ENCODE results near the gene CACNA2D3.

CACNA2D3 gene

GRCh38 chr3:54202054-54202453 is 79.7 kb downstream of the CACNA2D3 start:
- Histone ChIP-seq H3K9ac (ENCODE audit: low read length) (no peak overlapping the region), H3K9me3 (ENCODE audit: control insufficient read depth, low read depth, low read length) (no peaks in the 10 kb centered on the region), H3K27me3 (ENCODE audit: control insufficient read depth, insufficient read depth, low read length) (no peaks in the 10 kb centered on the region), H3K4me1 (ENCODE audit: control insufficient read depth, low read depth, low read length) (no peaks in the 10 kb centered on the region), H3K4me3 (ENCODE audit: low read length) (no peak overlapping the region), H3K36me3 (ENCODE audit: control insufficient read depth, low read depth, low read length) (no peaks in the 10 kb centered on the region), H3K27ac (ENCODE audit: low read length) (no peak overlapping the region)

- Histone ChIP-seq H3K27me3 (ENCODE audit: control insufficient read depth, insufficient read depth, low read length) (no peaks in the 10 kb centered on the region), H3K4me1 (ENCODE audit: control insufficient read depth, low read depth, low read length) (no peaks in the 10 kb centered on the region), H3K9me3 (ENCODE audit: control insufficient read depth, low read depth, low read length) (no peaks in the 10 kb centered on the region), H3K9ac (ENCODE audit: low read length) (no peak overlapping the region), H3K27ac (ENCODE audit: low read length) (no peak overlapping the region), H3K4me3 (ENCODE audit: low read length) (no peak overlapping the region), H3K36me3 (ENCODE audit: control insufficient read depth, low read depth, low read length) (no peaks in the 10 kb centered on the region)
Measured at GRCh38 chr3:54202651-54203248, 80.4 kb downstream of the CACNA2D3 start.

- no peaks in the 10 kb centered on the region for H3K9me3 ChIP-seq (ENCODE audit: control insufficient read depth, low read depth, low read length)
- H3K27me3 ChIP-seq (ENCODE audit: control insufficient read depth, insufficient read depth, low read length): no peaks in the 10 kb centered on the region
- H3K27ac ChIP-seq (ENCODE audit: low read length): no peak overlapping the region
- no peak overlapping the region for H3K4me3 ChIP-seq (ENCODE audit: low read length)
- H3K4me1 ChIP-seq (ENCODE audit: control insufficient read depth, low read depth, low read length): no peaks in the 10 kb centered on the region
- no peak overlapping the region for H3K9ac ChIP-seq (ENCODE audit: low read length)
- no peaks in the 10 kb centered on the region for H3K36me3 ChIP-seq (ENCODE audit: control insufficient read depth, low read depth, low read length)
Measured at GRCh38 chr3:54206874-54207273, 84.5 kb downstream of the CACNA2D3 start.

- Histone ChIP-seq H3K27me3 (ENCODE audit: control insufficient read depth, insufficient read depth, low read length) (no peaks in the 10 kb centered on the region), H3K36me3 (ENCODE audit: control insufficient read depth, low read depth, low read length) (no peaks in the 10 kb centered on the region), H3K9me3 (ENCODE audit: control insufficient read depth, low read depth, low read length) (no peaks in the 10 kb centered on the region), H3K4me1 (ENCODE audit: control insufficient read depth, low read depth, low read length) (no peaks in the 10 kb centered on the region), H3K4me3 (ENCODE audit: low read length) (no peak overlapping the region), H3K9ac (ENCODE audit: low read length) (no peak overlapping the region), H3K27ac (ENCODE audit: low read length) (no peak overlapping the region)
Measured at GRCh38 chr3:54211097-54211496, 88.7 kb downstream of the CACNA2D3 start.

- H3K9me3 ChIP-seq (ENCODE audit: control insufficient read depth, low read depth, low read length): no peaks in the 10 kb centered on the region
- no peaks in the 10 kb centered on the region for H3K4me1 ChIP-seq (ENCODE audit: control insufficient read depth, low read depth, low read length)
- H3K9ac ChIP-seq (ENCODE audit: low read length): no peak overlapping the region
- no peaks in the 10 kb centered on the region for H3K27me3 ChIP-seq (ENCODE audit: control insufficient read depth, insufficient read depth, low read length)
- no peak overlapping the region for H3K27ac ChIP-seq (ENCODE audit: low read length)
- H3K4me3 ChIP-seq (ENCODE audit: low read length): no peak overlapping the region
- H3K36me3 ChIP-seq (ENCODE audit: control insufficient read depth, low read depth, low read length): no peaks in the 10 kb centered on the region
Measured at GRCh38 chr3:54212723-54213122, 90.4 kb downstream of the CACNA2D3 start.

GRCh38 chr3:54213907-54214306 is 91.6 kb downstream of the CACNA2D3 start:
- H3K9me3 ChIP-seq (ENCODE audit: control insufficient read depth, low read depth, low read length): no peaks in the 10 kb centered on the region
- H3K27me3 ChIP-seq (ENCODE audit: control insufficient read depth, insufficient read depth, low read length): no peaks in the 10 kb centered on the region
- no peak overlapping the region for H3K27ac ChIP-seq (ENCODE audit: low read length)
- no peaks in the 10 kb centered on the region for H3K4me1 ChIP-seq (ENCODE audit: control insufficient read depth, low read depth, low read length)
- H3K9ac ChIP-seq (ENCODE audit: low read length): no peak overlapping the region
- no peak overlapping the region for H3K4me3 ChIP-seq (ENCODE audit: low read length)
- H3K36me3 ChIP-seq (ENCODE audit: control insufficient read depth, low read depth, low read length): no peaks in the 10 kb centered on the region

GRCh38 chr3:54214845-54215244 is 92.5 kb downstream of the CACNA2D3 start:
- Histone ChIP-seq H3K36me3 (ENCODE audit: control insufficient read depth, low read depth, low read length) (no peaks in the 10 kb centered on the region), H3K9ac (ENCODE audit: low read length) (no peak overlapping the region), H3K9me3 (ENCODE audit: control insufficient read depth, low read depth, low read length) (no peaks in the 10 kb centered on the region), H3K27me3 (ENCODE audit: control insufficient read depth, insufficient read depth, low read length) (no peaks in the 10 kb centered on the region), H3K4me3 (ENCODE audit: low read length) (no peak overlapping the region), H3K27ac (ENCODE audit: low read length) (no peak overlapping the region), H3K4me1 (ENCODE audit: control insufficient read depth, low read depth, low read length) (no peaks in the 10 kb centered on the region)

- no peaks in the 10 kb centered on the region for H3K27me3 ChIP-seq (ENCODE audit: control insufficient read depth, insufficient read depth, low read length)
Measured at GRCh38 chr3:54215521-54215920, 93.2 kb downstream of the CACNA2D3 start.

GRCh38 chr3:54217828-54218227 is 95.5 kb downstream of the CACNA2D3 start:
- H3K4me1 ChIP-seq (ENCODE audit: control insufficient read depth, low read depth, low read length): no peaks in the 10 kb centered on the region
- H3K9ac ChIP-seq (ENCODE audit: low read length): no peak overlapping the region

More at GRCh38 chr3:54215521-54215920, 93.2 kb downstream of the CACNA2D3 start:
- H3K9me3 ChIP-seq (ENCODE audit: control insufficient read depth, low read depth, low read length): no peaks in the 10 kb centered on the region
- H3K4me1 ChIP-seq (ENCODE audit: control insufficient read depth, low read depth, low read length): no peaks in the 10 kb centered on the region
- H3K4me3 ChIP-seq (ENCODE audit: low read length): no peak overlapping the region
- no peak overlapping the region for H3K9ac ChIP-seq (ENCODE audit: low read length)
- no peak overlapping the region for H3K27ac ChIP-seq (ENCODE audit: low read length)
- H3K36me3 ChIP-seq (ENCODE audit: control insufficient read depth, low read depth, low read length): no peaks in the 10 kb centered on the region

GRCh38 chr3:54222316-54222715 is 100.0 kb downstream of the CACNA2D3 start:
- H3K27ac ChIP-seq (ENCODE audit: low read length): no peak overlapping the region

More at GRCh38 chr3:54217828-54218227, 95.5 kb downstream of the CACNA2D3 start:
- Histone ChIP-seq H3K9me3 (ENCODE audit: control insufficient read depth, low read depth, low read length) (no peaks in the 10 kb centered on the region), H3K4me3 (ENCODE audit: low read length) (no peak overlapping the region), H3K36me3 (ENCODE audit: control insufficient read depth, low read depth, low read length) (no peaks in the 10 kb centered on the region), H3K27me3 (ENCODE audit: control insufficient read depth, insufficient read depth, low read length) (no peaks in the 10 kb centered on the region), H3K27ac (ENCODE audit: low read length) (no peak overlapping the region)

GRCh38 chr3:54223063-54223462 is 100.7 kb downstream of the CACNA2D3 start:
- no peak overlapping the region for H3K4me3 ChIP-seq (ENCODE audit: low read length)
- no peak overlapping the region for H3K9ac ChIP-seq (ENCODE audit: low read length)
- H3K4me1 ChIP-seq (ENCODE audit: control insufficient read depth, low read depth, low read length): no peaks in the 10 kb centered on the region
- H3K9me3 ChIP-seq (ENCODE audit: control insufficient read depth, low read depth, low read length): no peaks in the 10 kb centered on the region
- no peak overlapping the region for H3K27ac ChIP-seq (ENCODE audit: low read length)
- H3K27me3 ChIP-seq (ENCODE audit: control insufficient read depth, insufficient read depth, low read length): no peaks in the 10 kb centered on the region
- no peaks in the 10 kb centered on the region for H3K36me3 ChIP-seq (ENCODE audit: control insufficient read depth, low read depth, low read length)

More at GRCh38 chr3:54222316-54222715, 100.0 kb downstream of the CACNA2D3 start:
- Histone ChIP-seq H3K9me3 (ENCODE audit: control insufficient read depth, low read depth, low read length) (no peaks in the 10 kb centered on the region), H3K9ac (ENCODE audit: low read length) (no peak overlapping the region), H3K36me3 (ENCODE audit: control insufficient read depth, low read depth, low read length) (no peaks in the 10 kb centered on the region), H3K4me1 (ENCODE audit: control insufficient read depth, low read depth, low read length) (no peaks in the 10 kb centered on the region), H3K27me3 (ENCODE audit: control insufficient read depth, insufficient read depth, low read length) (no peaks in the 10 kb centered on the region), H3K4me3 (ENCODE audit: low read length) (no peak overlapping the region)

GRCh38 chr3:54225841-54226528 is 103.6 kb downstream of the CACNA2D3 start:
- no peaks in the 10 kb centered on the region for H3K9me3 ChIP-seq (ENCODE audit: control insufficient read depth, low read depth, low read length)
- no peaks in the 10 kb centered on the region for H3K27me3 ChIP-seq (ENCODE audit: control insufficient read depth, insufficient read depth, low read length)
- H3K36me3 ChIP-seq (ENCODE audit: control insufficient read depth, low read depth, low read length): no peaks in the 10 kb centered on the region
- no peak overlapping the region for H3K9ac ChIP-seq (ENCODE audit: low read length)
- H3K4me3 ChIP-seq (ENCODE audit: low read length): no peak overlapping the region
- no peaks in the 10 kb centered on the region for H3K4me1 ChIP-seq (ENCODE audit: control insufficient read depth, low read depth, low read length)
- H3K27ac ChIP-seq (ENCODE audit: low read length): no peak overlapping the region
